SK-N-SH treated with all-trans-retinoic acid at 6 μM for 48 hours (cell line): ENCODE results near the gene ZNF276.

Experiments used
- ATAC-seq: fragments of 200-7000 bp; cut with Tn5 transposase; 3 replicates; pipeline ENCODE4 v1.9.1; 2020; ENCODE audit warnings: mild to moderate bottlenecking, moderate library complexity
- BACH2 ChIP-seq: fragments of 250-450 bp; sonication (Bioruptor Pico); IDR thresholded peaks from 2 replicates; pipeline ENCODE4 v1.9.0; 2021; ENCODE audit warnings: mild to moderate bottlenecking, borderline replicate concordance
- CREB5 ChIP-seq: fragments of 250-450 bp; sonication (Bioruptor Pico); IDR thresholded peaks from 2 replicates; pipeline ENCODE4 v1.5.1; 2020; ENCODE audit warnings: low read depth, mild to moderate bottlenecking, moderate library complexity
- CSDC2 ChIP-seq: fragments of 250-450 bp; sonication (Bioruptor Pico); IDR thresholded peaks from 2 replicates; pipeline ENCODE4 v1.5.0; 2020; ENCODE audit warnings: mild to moderate bottlenecking, moderate library complexity
- CSRNP3 ChIP-seq: fragments of 250-450 bp; sonication (Bioruptor Pico); IDR thresholded peaks from 2 replicates; pipeline ENCODE4 v1.5.1; 2021; ENCODE audit warnings: mild to moderate bottlenecking, moderate library complexity
- ESRRG ChIP-seq: fragments of 250-450 bp; sonication (Bioruptor Pico); IDR thresholded peaks from 2 replicates; pipeline ENCODE4 v1.6.1; 2021; ENCODE audit warnings: mild to moderate bottlenecking
- GLIS3 ChIP-seq: fragments of 250-450 bp; sonication (Bioruptor Pico); IDR thresholded peaks from 2 replicates; pipeline ENCODE4 v1.5.0; 2020; ENCODE audit warnings: mild to moderate bottlenecking, moderate library complexity
- ISL1 ChIP-seq: fragments of 250-450 bp; sonication (Bioruptor Pico); IDR thresholded peaks from 2 replicates; pipeline ENCODE4 v2.1.2; 2022; ENCODE audit warnings: mild to moderate bottlenecking, moderate library complexity
- OSR1 ChIP-seq: fragments of 250-450 bp; sonication (Bioruptor Pico); IDR thresholded peaks from 2 replicates; pipeline ENCODE4 v1.8.0; 2022; ENCODE audit warnings: moderate library complexity, mild to moderate bottlenecking, inconsistent platforms
- POU6F1 ChIP-seq: fragments of 250-450 bp; sonication (Bioruptor Pico); IDR thresholded peaks from 2 replicates; pipeline ENCODE4 v1.8.0; 2021; ENCODE audit warnings: low read depth, mild to moderate bottlenecking, moderate library complexity, borderline replicate concordance
- PPARA ChIP-seq: fragments of 250-450 bp; sonication (Bioruptor Pico); IDR thresholded peaks from 2 replicates; pipeline ENCODE4 v1.5.0; 2020; ENCODE audit warnings: mild to moderate bottlenecking, borderline replicate concordance
- RARB ChIP-seq: fragments of 250-450 bp; sonication (Bioruptor Pico); IDR thresholded peaks from 2 replicates; pipeline ENCODE4 v1.8.0; 2021; ENCODE audit warnings: mild to moderate bottlenecking, moderate library complexity
- SNAI2 ChIP-seq: fragments of 250-450 bp; sonication (Bioruptor Pico); IDR thresholded peaks from 2 replicates; pipeline ENCODE4 v1.5.0; 2020; ENCODE audit warnings: mild to moderate bottlenecking, moderate library complexity
- TCF4 ChIP-seq: fragments of 250-450 bp; sonication (Bioruptor Pico); IDR thresholded peaks from 2 replicates; pipeline ENCODE4 v1.8.0; 2021; ENCODE audit warnings: mild to moderate bottlenecking, moderate library complexity, borderline replicate concordance
- TOX ChIP-seq: fragments of 250-450 bp; sonication (Bioruptor Pico); IDR thresholded peaks from 2 replicates; pipeline ENCODE4 v1.8.0; 2021; ENCODE audit warnings: mild to moderate bottlenecking, moderate library complexity, borderline replicate concordance
- TSHZ2 ChIP-seq: fragments of 250-450 bp; sonication (Bioruptor Pico); IDR thresholded peaks from 2 replicates; pipeline ENCODE4 v1.5.0; 2020; ENCODE audit warnings: mild to moderate bottlenecking, moderate library complexity
- ZC3H10 ChIP-seq: fragments of 250-450 bp; sonication (Bioruptor Pico); IDR thresholded peaks from 2 replicates; pipeline ENCODE4 v1.5.1; 2021; ENCODE audit warnings: mild to moderate bottlenecking, moderate library complexity
- ZFP30 ChIP-seq: fragments of 450-650 bp; formaldehyde crosslinking; IDR thresholded peaks from 2 replicates; pipeline ENCODE4 v1.5.0; 2022; ENCODE audit warnings: mild to moderate bottlenecking, moderate library complexity
- ZNF565 ChIP-seq: fragments of 450-650 bp; formaldehyde crosslinking; conservative IDR thresholded peaks from 2 replicates; pipeline ENCODE4 v1.5.0; 2020; ENCODE audit warnings: low read depth, mild to moderate bottlenecking, moderate library complexity
- ZNF8 ChIP-seq: fragments of 450-650 bp; formaldehyde crosslinking; IDR thresholded peaks from 2 replicates; pipeline ENCODE4 v1.5.0; 2020; ENCODE audit warnings: mild to moderate bottlenecking, moderate library complexity

ZNF276 gene

GRCh38 chr16:89737341-89738071, 16.2 kb downstream of the ZNF276 start:
- no peak for TF ChIP-seq TCF4 (CRISPR knock-in tag)
- no peak for TF ChIP-seq PPARA
- no peak for TF ChIP-seq OSR1 (CRISPR knock-in tag)
- TF ChIP-seq CSRNP3 (CRISPR knock-in tag): no peak
- TF ChIP-seq CSDC2 (CRISPR knock-in tag): no peak
- no peak for TF ChIP-seq POU6F1 (CRISPR knock-in tag)
- TF ChIP-seq BACH2 (CRISPR knock-in tag): no peak
- TF ChIP-seq ISL1 (CRISPR knock-in tag): no peak
- ATAC-seq: no peak

- ATAC-seq: no peak
- TF ChIP-seq GLIS3 (CRISPR knock-in tag) (no peak), ESRRG (CRISPR knock-in tag) (no peak), ZC3H10 (no peak), ISL1 (CRISPR knock-in tag) (no peak), ZNF8 (CRISPR knock-in tag) (no peak), TOX (CRISPR knock-in tag) (no peak), ZFP30 (no peak), SNAI2 (CRISPR knock-in tag) (no peak), PPARA (no peak), RARB (CRISPR knock-in tag) (no peak), TCF4 (CRISPR knock-in tag) (no peak), ZNF565 (CRISPR knock-in tag) (no peak), CSDC2 (CRISPR knock-in tag) (no peak), CREB5 (no peak), TSHZ2 (no peak), BACH2 (CRISPR knock-in tag) (no peak), OSR1 (CRISPR knock-in tag) (no peak)
These were observed 16.7 kb downstream of the ZNF276 start for GRCh38 chr16:89738072-89738377.

GRCh38 chr16:89738538-89739317, 17.4 kb downstream of the ZNF276 start:
- no peak for ATAC-seq

More at GRCh38 chr16:89738538-89739317, 17.4 kb downstream of the ZNF276 start:
- TF ChIP-seq CREB5 (no peak), POU6F1 (CRISPR knock-in tag) (no peak)
